ENCODE results near the gene PAPOLA. TPM values are rescaled to one million over a fixed set of nuclear protein-coding genes. Genes with fewer than 3 reads are reported as not detected.
A peak's percentile ranks its signal among the peaks of the same experiment; 100 is the strongest.

The PAPOLA gene
- 169 and 235 TPM in 2 replicates for total RNA-seq (ENCODE audit: low replicate concordance)

- peak within 1 kb of the TSS; percentile 100 for H3K27ac Mint-ChIP-seq
- H3K4me2 ChIP-seq, result peak within 1 kb of the TSS; percentile 88
- peaks cover 27% of the 10 kb centered on the region for H3K4me1 ChIP-seq
- no peaks in the 10 kb centered on the region for H3K27me3 ChIP-seq
- peaks cover 3% of the 10 kb centered on the region for H3K9me3 Mint-ChIP-seq
- H3F3A ChIP-seq (ENCODE audit: low read depth), result peaks cover 6% of the 10 kb centered on the region
- H4K20me1 ChIP-seq (ENCODE audit: low read depth), result peaks cover 43% of the 10 kb centered on the region
- no peaks in the 10 kb centered on the region for H3K36me3 ChIP-seq
- peak within 1 kb of the TSS; percentile 88 for H3K27ac ChIP-seq
- H3K4me3 ChIP-seq, result peak within 1 kb of the TSS; percentile 85
- peaks cover 13% of the 10 kb centered on the region for H3K27me3 Mint-ChIP-seq (ENCODE audit: insufficient read depth, low read depth)
- H3K4me1 Mint-ChIP-seq, result peaks cover 24% of the 10 kb centered on the region
- H3K4me3 Mint-ChIP-seq, result peak within 1 kb of the TSS; percentile 98
- peaks cover 59% of the 10 kb centered on the region for H3K79me2 ChIP-seq (ENCODE audit: low read depth)
- no peaks in the 10 kb centered on the region for H3K9me3 ChIP-seq (ENCODE audit: low read depth)
- peak; percentile 97 for DNase-seq (ENCODE audit: low spot score)
- H3K9ac ChIP-seq, result peak within 1 kb of the TSS; percentile 89
- peak within 1 kb of the TSS; percentile 95 for H2AFZ ChIP-seq (replicated peaks)
- H3K36me3 Mint-ChIP-seq, result peaks cover 15% of the 10 kb centered on the region
- TF ChIP-seq EZH2 (IDR thresholded peaks at IDR 0.05) (no peak), CTCF (IDR thresholded peaks at IDR 0.05) (peak; percentile 19), EZH2phosphoT487 (IDR thresholded peaks at IDR 0.05) (peak; percentile 48)
These were observed at the start of gene PAPOLA for GRCh38 chr14:96501740-96502620. Gene PAPOLA (plus strand): TSS chr14:96502382. CDS start chr14:96502593, 211 bp downstream.

- H3K9me3 ChIP-seq (ENCODE audit: low read depth), result no peaks in the 10 kb centered on the region
- no peak for DNase-seq (ENCODE audit: low spot score)
- Mint-ChIP-seq H3K9me3 (no peaks in the 10 kb centered on the region), H3K4me1 (no peaks in the 10 kb centered on the region), H3K36me3 (peaks cover 3% of the 10 kb centered on the region), H3K27ac (no peak overlapping the region), H3K27me3 (ENCODE audit: insufficient read depth, low read depth) (no peaks in the 10 kb centered on the region), H3K4me3 (no peak overlapping the region)
- H3K36me3 ChIP-seq, result no peaks in the 10 kb centered on the region
- no peak overlapping the region for H3K27ac ChIP-seq
- H3K79me2 ChIP-seq (ENCODE audit: low read depth), result no peaks in the 10 kb centered on the region
- no peaks in the 10 kb centered on the region for H3K27me3 ChIP-seq
- H3K9ac ChIP-seq, result no peak overlapping the region
- no peaks in the 10 kb centered on the region for H3K4me1 ChIP-seq
- H4K20me1 ChIP-seq (ENCODE audit: low read depth), result no peaks in the 10 kb centered on the region
- H3F3A ChIP-seq (ENCODE audit: low read depth), result no peaks in the 10 kb centered on the region
- TF ChIP-seq CTCF (IDR thresholded peaks at IDR 0.05) (no peak), EZH2phosphoT487 (IDR thresholded peaks at IDR 0.05) (no peak), EZH2 (IDR thresholded peaks at IDR 0.05) (no peak)
- no peak overlapping the region for H3K4me3 ChIP-seq
- H3K4me2 ChIP-seq, result no peak overlapping the region
- H2AFZ ChIP-seq (replicated peaks), result no peak overlapping the region
These were observed 49.5 kb upstream of the PAPOLA start for GRCh38 chr14:96452684-96453083.

DNA sequence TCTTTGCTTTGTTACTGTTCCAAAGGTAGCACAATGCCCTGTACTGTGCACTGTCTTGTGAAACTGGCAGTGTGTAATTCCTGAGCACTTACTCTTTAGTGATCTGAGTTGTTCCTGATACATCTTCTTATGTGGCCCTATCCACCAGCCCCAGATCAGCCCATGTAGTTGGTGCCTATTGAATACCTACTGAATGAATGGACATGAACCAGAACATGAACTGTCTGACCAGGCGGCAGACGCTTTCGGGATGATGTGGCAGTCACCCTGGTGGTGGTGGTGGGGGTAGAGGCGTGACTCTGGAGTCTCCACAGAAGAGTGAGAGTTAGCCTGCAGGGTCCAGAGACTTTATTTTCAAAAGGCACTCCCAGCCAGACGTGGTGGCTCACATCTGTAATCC, 46.6 kb upstream of the PAPOLA start:
- Mint-ChIP-seq H3K27ac (no peak overlapping the region), H3K4me3 (no peak overlapping the region), H3K4me1 (no peaks in the 10 kb centered on the region), H3K36me3 (peaks cover 5% of the 10 kb centered on the region), H3K27me3 (ENCODE audit: insufficient read depth, low read depth) (no peaks in the 10 kb centered on the region), H3K9me3 (no peaks in the 10 kb centered on the region)
- H3K4me2 ChIP-seq, result no peak overlapping the region
- no peaks in the 10 kb centered on the region for H4K20me1 ChIP-seq (ENCODE audit: low read depth)
- H2AFZ ChIP-seq (replicated peaks), result no peak overlapping the region
- no peak overlapping the region for H3K27ac ChIP-seq
- H3K9ac ChIP-seq, result no peak overlapping the region
- no peak for TF ChIP-seq CTCF (IDR thresholded peaks at IDR 0.05)
- no peak for TF ChIP-seq EZH2phosphoT487 (IDR thresholded peaks at IDR 0.05)
- TF ChIP-seq EZH2 (IDR thresholded peaks at IDR 0.05), result no peak
- no peaks in the 10 kb centered on the region for H3K27me3 ChIP-seq
- H3K79me2 ChIP-seq (ENCODE audit: low read depth), result no peaks in the 10 kb centered on the region
- H3K36me3 ChIP-seq, result no peaks in the 10 kb centered on the region
- no peaks in the 10 kb centered on the region for H3F3A ChIP-seq (ENCODE audit: low read depth)
- no peaks in the 10 kb centered on the region for H3K9me3 ChIP-seq (ENCODE audit: low read depth)
- no peaks in the 10 kb centered on the region for H3K4me1 ChIP-seq
- no peak overlapping the region for H3K4me3 ChIP-seq
- DNase-seq (ENCODE audit: low spot score), result no peak

Data from neural progenitor cell (in vitro differentiated cells).